ENCODE data around the gene PCSK5. TPM values are rescaled to one million over a fixed set of nuclear protein-coding genes. Genes with fewer than 3 reads are reported as not detected.

PCSK5 gene
- total and polyA plus RNA-seq, 8 donors, result 0.37 to 86.3 (median 4.9) TPM

DNA sequence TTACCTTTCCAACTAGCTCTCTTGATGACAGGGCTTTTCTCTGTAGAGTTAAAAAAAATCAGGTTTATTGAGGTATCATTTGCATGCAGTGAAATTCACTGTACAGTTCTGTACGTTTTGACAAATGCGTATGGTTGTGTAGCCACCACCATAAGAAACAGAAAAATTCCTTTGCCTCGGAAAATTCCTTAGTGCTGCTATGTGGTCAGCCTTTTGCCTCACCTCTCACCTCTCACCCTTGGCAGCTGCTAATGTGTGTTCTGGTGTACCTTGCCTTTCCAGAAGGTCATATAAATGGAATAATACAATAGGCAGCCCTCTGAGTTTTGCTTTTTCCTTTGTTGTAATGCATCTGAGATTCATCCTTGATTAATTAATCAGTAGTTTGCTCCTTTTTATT, 28.4 kb downstream of the PCSK5 start:
- intact Hi-C loops (cut with DNase I; ENCODE audit: low total_unique reads), result no loop called here
- 73 to 85% (median 77%) methylated on average over 3 of the region's 3 CpGs for WGBS, 5 donors

GRCh38 chr9:75921391-75922127, 31.1 kb downstream of the PCSK5 start:
- peak in 1 of 2 donors; percentile 23 for DNase-seq

More for the DNA sequence above, 28.4 kb downstream of the PCSK5 start:
- no peaks in the 10 kb centered on the region for H3K36me3 ChIP-seq
- H3K27me3 ChIP-seq, result no peaks in the 10 kb centered on the region
- no peaks in the 10 kb centered on the region for H3K4me1 ChIP-seq
- no peaks in the 10 kb centered on the region for H3K9me3 ChIP-seq
- H3K4me3 ChIP-seq, result no peak overlapping the region
- no peak for TF ChIP-seq EP300 (IDR thresholded peaks at IDR 0.05)
- H3K27ac ChIP-seq, result no peak overlapping the region
- no peak for DNase-seq

GRCh38 chr9:75926385-75926784, 35.9 kb downstream of the PCSK5 start:
- WGBS, 5 donors, result 57 to 72% (median 65%) methylated on average over 2 of the region's 2 CpGs
- Histone ChIP-seq H3K27ac (no peak overlapping the region), H3K9me3 (no peaks in the 10 kb centered on the region), H3K4me1 (peaks cover 0 to 7% (median 0%) of the 10 kb centered on the region in 4 donors), H3K4me3 (no peak overlapping the region), H3K36me3 (no peaks in the 10 kb centered on the region), H3K27me3 (no peaks in the 10 kb centered on the region)
- TF ChIP-seq CTCF (IDR thresholded peaks at IDR 0.05), result no peak
- no peak for TF ChIP-seq POLR2A (IDR thresholded peaks at IDR 0.05)
- no peak for TF ChIP-seq POLR2AphosphoS5 (IDR thresholded peaks at IDR 0.05)
- no peak for TF ChIP-seq EP300 (IDR thresholded peaks at IDR 0.05)
- intact Hi-C loops (cut with DNase I; ENCODE audit: low total_unique reads), result no loop called here
- DNase-seq, result no peak

More at GRCh38 chr9:75921391-75922127, 31.1 kb downstream of the PCSK5 start:
- Histone ChIP-seq H3K27ac (no peak overlapping the region), H3K36me3 (no peaks in the 10 kb centered on the region), H3K27me3 (no peaks in the 10 kb centered on the region), H3K9me3 (no peaks in the 10 kb centered on the region), H3K4me3 (no peak overlapping the region), H3K4me1 (no peaks in the 10 kb centered on the region)
- 71 to 78% (median 75%) methylated on average over 5 of the region's 5 CpGs for WGBS, 5 donors
- intact Hi-C loops (cut with DNase I; ENCODE audit: low total_unique reads), result no loop called here
- TF ChIP-seq CTCF (IDR thresholded peaks at IDR 0.05) (no peak), POLR2AphosphoS5 (IDR thresholded peaks at IDR 0.05) (no peak), EP300 (IDR thresholded peaks at IDR 0.05) (no peak), POLR2A (IDR thresholded peaks at IDR 0.05) (no peak)

DNA sequence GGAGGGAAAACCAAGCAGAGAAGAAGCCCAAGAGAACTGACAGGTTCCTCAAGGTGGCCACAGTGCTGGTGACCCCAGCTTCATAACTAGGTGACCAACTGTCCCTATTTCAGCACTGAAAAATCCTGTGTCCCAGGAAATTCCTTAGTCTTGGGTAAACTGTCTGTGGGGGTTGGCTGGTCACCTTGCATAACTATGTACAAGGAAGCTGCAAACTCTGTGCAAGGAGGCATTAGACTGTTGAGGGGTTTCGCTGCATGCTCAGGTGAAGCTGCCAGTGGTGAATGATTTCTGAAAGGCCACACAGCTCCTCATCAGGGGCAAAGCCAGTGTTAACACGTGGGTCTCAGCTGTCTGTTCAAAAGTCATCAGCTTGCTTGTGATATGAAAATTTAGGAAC, 36.9 kb downstream of the PCSK5 start:
- no peaks in the 10 kb centered on the region for H3K27me3 ChIP-seq
- no peak overlapping the region for H3K27ac ChIP-seq
- H3K36me3 ChIP-seq, result no peaks in the 10 kb centered on the region
- intact Hi-C loops (cut with DNase I; ENCODE audit: low total_unique reads), result no loop called here
- H3K9me3 ChIP-seq, result no peaks in the 10 kb centered on the region
- peaks cover 0 to 7% (median 0%) of the 10 kb centered on the region in 4 donors for H3K4me1 ChIP-seq
- no peak for DNase-seq
- no peak overlapping the region for H3K4me3 ChIP-seq
- TF ChIP-seq POLR2A (IDR thresholded peaks at IDR 0.05), result no peak
- no peak for TF ChIP-seq POLR2AphosphoS5 (IDR thresholded peaks at IDR 0.05)
- TF ChIP-seq EP300 (IDR thresholded peaks at IDR 0.05), result no peak
- TF ChIP-seq CTCF (IDR thresholded peaks at IDR 0.05), result no peak
- 63 to 75% (median 63%) methylated on average over 2 of the region's 2 CpGs for WGBS, 5 donors

DNA sequence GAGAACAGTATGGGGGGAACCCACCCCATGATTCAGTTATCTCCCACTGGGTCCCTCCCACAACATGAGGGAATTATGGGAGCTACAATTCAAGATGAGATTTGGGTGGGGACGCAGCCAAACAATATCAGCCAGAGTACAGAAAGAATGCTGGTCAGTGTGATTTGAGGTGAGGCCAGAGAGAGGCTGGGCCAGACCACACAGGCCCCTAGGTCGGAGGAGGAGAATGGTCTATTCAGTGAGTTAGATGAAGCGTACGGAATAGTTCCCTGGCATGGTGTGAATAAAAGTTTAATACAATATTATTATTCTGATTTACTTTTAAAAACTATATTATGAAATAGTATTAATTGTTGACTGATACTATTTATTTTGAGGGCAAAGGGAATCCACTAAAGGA, 39.7 kb downstream of the PCSK5 start:
- H3K9me3 ChIP-seq, result no peaks in the 10 kb centered on the region
- TF ChIP-seq EP300 (IDR thresholded peaks at IDR 0.05) (no peak), CTCF (IDR thresholded peaks at IDR 0.05) (no peak)
- peak overlapping the region in 1 of 5 donors; percentile 22 for H3K27ac ChIP-seq
- H3K4me3 ChIP-seq, result no peak overlapping the region
- peaks cover 0 to 7% (median 0%) of the 10 kb centered on the region in 4 donors for H3K4me1 ChIP-seq
- no peaks in the 10 kb centered on the region for H3K27me3 ChIP-seq
- intact Hi-C loops (cut with DNase I; ENCODE audit: low total_unique reads), result no loop called here
- no peaks in the 10 kb centered on the region for H3K36me3 ChIP-seq
- WGBS, 5 donors, result 88 to 95% (median 91%) methylated on average over 4 of the region's 4 CpGs
- DNase-seq, result no peak

All from stomach (tissue), 9 donors.